ACC112 (cell line): ENCODE data around the gene MUC5B.

ENCODE experiments used
- H2AFZ ChIP-seq: fragments of 200-600 bp; sonication (generic); one replicate; pipeline ENCODE4 v1.6.0; 2017; ENCODE audit warnings: antibody characterized with exemption, low read length; ENCODE audit not compliant: unreplicated experiment
- H3K27ac ChIP-seq: fragments of 200-600 bp; sonication (generic); 2 replicates; pipeline ENCODE4 v1.5.1; 2014; ENCODE audit warnings: low read depth, mild to moderate bottlenecking, antibody characterized with exemption, low read length, moderate library complexity
- H3K27me3 ChIP-seq: fragments of 200-600 bp; sonication (generic); 2 replicates; pipeline ENCODE4 v1.6.1; 2014; ENCODE audit warnings: mild to moderate bottlenecking, antibody characterized with exemption, low read length, moderate library complexity, mixed read lengths; ENCODE audit not compliant: insufficient read depth
- H3K36me3 ChIP-seq: fragments of 200-600 bp; sonication (generic); 2 replicates; pipeline ENCODE4 v1.6.1; 2016; ENCODE audit warnings: mild to moderate bottlenecking, antibody characterized with exemption, low read length, moderate library complexity, mixed read lengths; ENCODE audit not compliant: insufficient read depth
- H3K4me1 ChIP-seq: fragments of 200-600 bp; sonication (generic); one replicate; pipeline ENCODE4 v1.6.1; 2016; ENCODE audit warnings: low read length, mixed read lengths; ENCODE audit not compliant: insufficient read depth, unreplicated experiment, control insufficient read depth
- H3K4me3 ChIP-seq: fragments of 200-600 bp; sonication (generic); 2 replicates; pipeline ENCODE4 v1.5.1; 2014; ENCODE audit warnings: mild to moderate bottlenecking, low read depth, low read length
- H3K79me2 ChIP-seq: fragments of 200-600 bp; sonication (generic); one replicate; pipeline ENCODE4 v1.6.0; 2016; ENCODE audit warnings: low read length; ENCODE audit not compliant: control insufficient read depth, unreplicated experiment, insufficient read depth

MUC5B gene

DNA sequence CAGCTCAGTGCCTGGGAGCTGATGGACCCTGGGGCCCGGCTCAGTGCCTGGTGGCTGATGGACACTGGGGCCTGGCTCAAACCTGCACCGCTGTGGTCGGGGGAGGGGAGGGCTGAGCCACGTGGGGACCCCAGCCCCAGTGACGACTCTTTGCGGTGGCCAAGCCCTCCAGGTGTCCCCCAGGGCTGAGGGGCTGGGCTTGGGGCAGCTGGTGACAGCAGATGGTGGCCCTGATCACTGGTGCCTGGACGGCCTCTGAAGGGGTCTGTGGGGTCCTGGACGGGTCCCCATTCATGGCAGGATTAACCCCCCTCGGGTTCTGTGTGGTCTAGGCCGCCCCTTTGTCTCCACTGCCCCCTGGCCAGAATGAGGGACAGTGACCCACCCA is 3.4 kb upstream of the MUC5B start:
- peaks cover 32% of the 10 kb centered on the region for H3K27me3 ChIP-seq
- H3K79me2 ChIP-seq, result no peaks in the 10 kb centered on the region
- no peaks in the 10 kb centered on the region for H3K4me1 ChIP-seq
- H3K4me3 ChIP-seq, result no peak overlapping the region
- no peaks in the 10 kb centered on the region for H3K36me3 ChIP-seq
- no peak overlapping the region for H2AFZ ChIP-seq
- no peak overlapping the region for H3K27ac ChIP-seq

DNA sequence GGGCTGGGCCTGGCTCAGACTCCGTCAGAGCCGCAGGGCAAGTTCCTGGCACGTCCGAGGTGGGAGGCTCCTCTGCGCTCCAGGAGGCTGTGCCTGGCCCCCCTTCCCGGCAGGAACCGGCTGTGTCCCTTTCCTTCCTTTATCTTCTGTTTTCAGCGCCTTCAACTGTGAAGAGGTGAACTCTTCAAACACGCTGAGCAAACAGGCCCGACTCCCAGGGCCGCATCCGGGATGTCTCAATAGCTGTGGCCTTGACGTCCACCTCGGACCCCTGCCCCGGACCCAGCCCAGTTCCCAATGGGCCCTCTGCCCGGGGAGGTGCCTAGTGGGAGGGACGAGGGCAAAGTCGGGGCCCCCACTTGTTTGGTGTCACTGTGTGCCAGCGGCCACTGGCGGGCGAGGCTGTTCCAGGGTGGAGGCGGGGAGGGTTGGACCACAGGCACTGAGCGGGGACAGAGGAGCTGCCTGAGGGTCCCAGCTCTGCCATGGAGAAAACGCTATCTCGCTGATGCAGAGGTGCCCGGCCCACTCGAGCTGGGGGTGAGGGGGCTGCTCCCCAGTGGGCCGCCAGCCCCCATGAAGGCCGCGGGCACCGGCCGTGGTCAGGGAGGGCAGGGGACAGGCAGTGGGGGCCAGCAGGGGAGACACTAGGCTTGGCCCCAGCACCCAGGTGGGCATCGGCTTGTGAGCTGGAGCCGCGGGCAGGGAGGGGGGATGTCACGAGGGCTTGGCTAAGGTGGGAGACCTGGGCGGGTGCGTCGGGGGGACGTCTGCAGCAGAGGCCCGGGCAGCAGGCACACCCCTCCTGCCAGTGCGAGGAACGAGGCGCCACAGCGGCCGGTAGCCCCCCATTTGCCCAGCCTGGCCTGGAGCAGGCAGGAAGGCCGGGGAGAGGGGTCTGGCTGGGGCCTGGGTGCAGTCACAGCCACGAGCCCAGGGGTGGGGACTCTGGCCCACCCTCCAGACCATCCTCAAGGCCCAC is 2.7 kb upstream of the MUC5B start:
- Histone ChIP-seq H3K27ac (no peak overlapping the region), H2AFZ (no peak overlapping the region), H3K4me1 (no peaks in the 10 kb centered on the region), H3K36me3 (no peaks in the 10 kb centered on the region), H3K27me3 (peaks cover 26% of the 10 kb centered on the region), H3K79me2 (no peaks in the 10 kb centered on the region), H3K4me3 (no peak overlapping the region)

- H3K4me3 ChIP-seq, result no peak overlapping the region
- no peak overlapping the region for H2AFZ ChIP-seq
- no peaks in the 10 kb centered on the region for H3K36me3 ChIP-seq
- no peak overlapping the region for H3K27ac ChIP-seq
- H3K27me3 ChIP-seq, result peaks cover 17% of the 10 kb centered on the region
- no peaks in the 10 kb centered on the region for H3K79me2 ChIP-seq
- no peaks in the 10 kb centered on the region for H3K4me1 ChIP-seq
These were observed 1.7 kb upstream of the MUC5B start for GRCh38 chr11:1220941-1221721.

DNA sequence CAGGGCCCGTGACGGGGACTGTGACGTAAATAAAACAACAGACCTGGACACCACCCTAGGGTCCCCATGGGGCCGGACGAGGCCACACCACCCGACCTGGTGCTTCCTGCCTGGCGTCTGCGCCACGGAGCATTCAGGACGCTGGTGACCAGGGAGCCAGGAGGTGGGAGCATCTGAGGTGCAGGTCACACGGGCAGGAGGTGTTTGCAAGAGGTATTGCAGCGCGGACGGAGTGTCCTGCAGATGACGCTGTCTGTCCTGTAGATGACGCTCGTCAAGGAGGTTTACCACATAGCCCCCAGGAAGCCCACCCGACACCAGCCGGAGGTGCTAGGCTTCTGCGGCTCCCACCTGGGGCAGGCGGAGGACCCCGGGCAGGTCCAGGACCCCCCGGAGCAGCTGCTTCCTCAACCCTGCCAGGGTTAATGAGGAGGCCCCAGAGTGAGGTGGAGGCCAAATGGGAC is 986 bp upstream of the MUC5B start:
- no peaks in the 10 kb centered on the region for H3K4me1 ChIP-seq

DNA sequence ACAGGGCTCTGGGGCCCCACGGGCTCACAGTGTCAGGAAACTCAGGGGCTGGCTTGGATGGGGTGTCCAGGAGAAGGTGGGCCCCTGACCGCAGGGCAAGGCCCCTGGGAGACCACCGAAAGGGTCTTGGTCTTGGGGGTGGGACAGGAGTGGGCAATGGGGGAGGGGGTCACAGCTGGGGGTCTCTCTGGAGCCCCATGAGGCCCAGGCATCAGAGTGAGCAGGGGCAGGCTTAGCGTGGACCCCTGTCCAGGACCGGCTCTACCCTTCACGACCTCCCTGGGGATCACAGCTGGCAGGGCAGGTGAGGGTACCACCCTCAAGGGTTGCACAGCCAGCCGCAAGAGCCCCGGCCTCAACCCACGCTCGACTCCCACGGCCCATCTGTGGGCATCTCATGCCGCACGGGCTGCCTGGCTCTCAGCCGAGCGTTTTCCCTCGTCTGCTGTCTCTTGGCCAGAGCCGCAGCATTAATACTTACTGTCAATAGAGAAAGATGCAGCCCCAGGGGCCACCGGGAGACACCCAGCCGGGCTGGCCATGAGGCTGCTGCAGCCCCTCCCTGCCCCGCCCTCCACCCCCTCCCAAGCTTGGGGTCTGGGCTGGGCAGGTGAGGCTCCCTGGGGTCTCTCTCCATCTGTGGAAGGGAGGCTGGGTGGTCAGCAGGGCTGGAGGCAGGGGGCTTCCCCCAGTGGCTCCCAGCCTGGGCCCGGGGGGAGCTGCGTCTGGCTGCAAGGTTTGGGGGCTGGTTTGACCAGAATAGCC is 662 bp downstream of the MUC5B start:
- no peak overlapping the region for H2AFZ ChIP-seq
- H3K36me3 ChIP-seq, result no peaks in the 10 kb centered on the region
- peaks cover 17% of the 10 kb centered on the region for H3K27me3 ChIP-seq
- no peak overlapping the region for H3K27ac ChIP-seq
- no peak overlapping the region for H3K4me3 ChIP-seq
- no peaks in the 10 kb centered on the region for H3K79me2 ChIP-seq
- H3K4me1 ChIP-seq, result no peaks in the 10 kb centered on the region

More for the DNA sequence above, 986 bp upstream of the MUC5B start:
- Histone ChIP-seq H3K79me2 (no peaks in the 10 kb centered on the region), H3K36me3 (no peaks in the 10 kb centered on the region), H3K27me3 (peaks cover 17% of the 10 kb centered on the region), H3K27ac (no peak overlapping the region), H3K4me3 (no peak overlapping the region), H2AFZ (no peak overlapping the region)

GRCh38 chr11:1224111-1224490 is 1.2 kb downstream of the MUC5B start:
- Histone ChIP-seq H3K79me2 (no peaks in the 10 kb centered on the region), H3K27me3 (peaks cover 17% of the 10 kb centered on the region), H3K36me3 (no peaks in the 10 kb centered on the region), H2AFZ (no peak overlapping the region), H3K27ac (no peak overlapping the region), H3K4me1 (no peaks in the 10 kb centered on the region), H3K4me3 (no peak overlapping the region)

GRCh38 chr11:1224491-1225385 is 1.9 kb downstream of the MUC5B start:
- H3K4me1 ChIP-seq, result no peaks in the 10 kb centered on the region
- no peaks in the 10 kb centered on the region for H3K79me2 ChIP-seq
- peaks cover 17% of the 10 kb centered on the region for H3K27me3 ChIP-seq
- H3K27ac ChIP-seq, result no peak overlapping the region
- H3K4me3 ChIP-seq, result no peak overlapping the region
- H3K36me3 ChIP-seq, result no peaks in the 10 kb centered on the region
- H2AFZ ChIP-seq, result no peak overlapping the region

GRCh38 chr11:1225386-1226225 is 2.7 kb downstream of the MUC5B start:
- Histone ChIP-seq H3K27ac (no peak overlapping the region), H3K27me3 (peaks cover 17% of the 10 kb centered on the region), H2AFZ (no peak overlapping the region), H3K79me2 (no peaks in the 10 kb centered on the region), H3K4me1 (no peaks in the 10 kb centered on the region), H3K4me3 (no peak overlapping the region), H3K36me3 (no peaks in the 10 kb centered on the region)

- Histone ChIP-seq H3K4me1 (no peaks in the 10 kb centered on the region), H3K79me2 (no peaks in the 10 kb centered on the region), H3K4me3 (no peak overlapping the region), H3K27me3 (peaks cover 15% of the 10 kb centered on the region), H3K36me3 (no peaks in the 10 kb centered on the region), H3K27ac (no peak overlapping the region), H2AFZ (no peak overlapping the region)
These were observed 3.5 kb downstream of the MUC5B start for GRCh38 chr11:1226226-1226985.
